Activated naive CD4-positive, alpha-beta T cell treated with anti-CD3 and anti-CD28 coated beads for 36 hours (primary cell): ENCODE results near the gene AIRE. TPM values are rescaled to one million over a fixed set of nuclear protein-coding genes. Genes with fewer than 3 reads are reported as not detected.

Experiments
- CTCF ChIA-PET: fragments of 350-600 bp; sonication (Branson Sonifier 250); formaldehyde crosslinking; loops from one replicate; lab custom pipeline; 2021; ENCODE audit warnings: antibody characterized with exemption; lab: Charles Lee
- DNase-seq: peaks from one replicate; pipeline ENCODE4 v3.0.0-alpha.2; 2020
- H3K27ac Mint-ChIP-seq: one replicate; pipeline ENCODE4 v1.8.0; 2021; ENCODE audit warnings: mild to moderate bottlenecking, mixed read lengths
- H3K27me3 Mint-ChIP-seq: one replicate; pipeline ENCODE4 v1.8.0; 2021; ENCODE audit warnings: low read depth, mixed read lengths
- H3K36me3 Mint-ChIP-seq: one replicate; pipeline ENCODE4 v1.8.0; 2021; ENCODE audit warnings: low read depth, mixed read lengths
- H3K4me1 Mint-ChIP-seq: one replicate; pipeline ENCODE4 v1.8.0; 2021; ENCODE audit warnings: low read depth, mixed read lengths
- H3K4me3 Mint-ChIP-seq: one replicate; pipeline ENCODE4 v1.8.0; 2021; ENCODE audit warnings: mild to moderate bottlenecking, moderate library complexity, mixed read lengths
- H3K9me3 Mint-ChIP-seq: one replicate; pipeline ENCODE4 v1.8.0; 2021; ENCODE audit warnings: mixed read lengths
- intact Hi-C: fragments of 100-400 bp; cut with micrococcal nuclease; formaldehyde crosslinking; loops from one replicate; pipeline ENCODE4 v1.15.1; 2023
- total RNA-seq, 2 experiments: library from RNA; stranded (reverse); gene quantifications; one replicate each; pipeline ENCODE4 v1.2.3, GENCODE V29; 2021

The AIRE gene
- total RNA-seq, 2 experiments from 2014 or later = not detected

- Mint-ChIP-seq H3K4me1 (no peaks in the 10 kb centered on the region), H3K27me3 (no peaks in the 10 kb centered on the region), H3K4me3 (no peak overlapping the region), H3K36me3 (no peaks in the 10 kb centered on the region), H3K9me3 (no peaks in the 10 kb centered on the region), H3K27ac (no peak overlapping the region)
- CTCF ChIA-PET = interaction anchor here (0.6 to 1.0 kb wide), 2 partner anchors 37 to 202 kb away, joined by 3 read pairs; no protein-coding TSS in a partner anchor
- no peak for DNase-seq
- intact Hi-C loops = no loop called here
Observed at GRCh38 chr21:44260066-44260465, 25.6 kb upstream of the AIRE start.

GRCh38 chr21:44260791-44261631 lies 24.7 kb upstream of the AIRE start:
- H3K9me3 Mint-ChIP-seq = no peaks in the 10 kb centered on the region
- H3K27ac Mint-ChIP-seq = no peak overlapping the region
- H3K4me1 Mint-ChIP-seq = no peaks in the 10 kb centered on the region
- intact Hi-C loops = no loop called here
- DNase-seq = no peak
- no peaks in the 10 kb centered on the region for H3K27me3 Mint-ChIP-seq
- CTCF ChIA-PET = interaction anchor here (0.6 to 1.1 kb wide), 3 partner anchors 36 to 90 kb away, joined by 3 to 4 read pairs (median 3); no protein-coding TSS in a partner anchor
- H3K4me3 Mint-ChIP-seq = no peak overlapping the region
- H3K36me3 Mint-ChIP-seq = no peaks in the 10 kb centered on the region

GRCh38 chr21:44261675-44262295 lies 23.9 kb upstream of the AIRE start, which contains the start of gene DNMT3L:
DNMT3L (minus strand) TSS chr21:44261897; CDS start chr21:44261259, 638 bp downstream.
- no peak within 1 kb of the TSS for H3K4me3 Mint-ChIP-seq
- no peaks in the 10 kb centered on the region for H3K36me3 Mint-ChIP-seq
- CTCF ChIA-PET = interaction anchor here (0.6 to 1.1 kb wide), 2 partner anchors 36 to 89 kb away, joined by 3 to 4 read pairs; no protein-coding TSS in a partner anchor
- H3K4me1 Mint-ChIP-seq = no peaks in the 10 kb centered on the region
- H3K9me3 Mint-ChIP-seq = no peaks in the 10 kb centered on the region
- no peaks in the 10 kb centered on the region for H3K27me3 Mint-ChIP-seq
- intact Hi-C loops = no loop called here
- no peak within 1 kb of the TSS for H3K27ac Mint-ChIP-seq
- no peak for DNase-seq

GRCh38 chr21:44262338-44263056 lies 23.2 kb upstream of the AIRE start:
- intact Hi-C loops = no loop called here
- H3K36me3 Mint-ChIP-seq = no peaks in the 10 kb centered on the region
- H3K9me3 Mint-ChIP-seq = no peaks in the 10 kb centered on the region
- no peak for DNase-seq
- no peaks in the 10 kb centered on the region for H3K4me1 Mint-ChIP-seq
- H3K4me3 Mint-ChIP-seq = no peak overlapping the region
- no peaks in the 10 kb centered on the region for H3K27me3 Mint-ChIP-seq
- no peak overlapping the region for H3K27ac Mint-ChIP-seq
- CTCF ChIA-PET = interaction anchor here (1.1 kb wide), 1 partner anchor 35 kb away, joined by 4 read pairs; no protein-coding TSS in a partner anchor

- Mint-ChIP-seq H3K9me3 (no peaks in the 10 kb centered on the region), H3K4me1 (no peaks in the 10 kb centered on the region), H3K27ac (no peak overlapping the region), H3K4me3 (no peak overlapping the region), H3K36me3 (no peaks in the 10 kb centered on the region), H3K27me3 (no peaks in the 10 kb centered on the region)
- CTCF ChIA-PET = no interaction called here
- intact Hi-C loops = no loop called here
- DNase-seq = no peak
Observed at GRCh38 chr21:44263221-44263760, 22.4 kb upstream of the AIRE start.

GRCh38 chr21:44263768-44264167 lies 21.9 kb upstream of the AIRE start:
- no peak overlapping the region for H3K4me3 Mint-ChIP-seq
- H3K9me3 Mint-ChIP-seq = no peaks in the 10 kb centered on the region
- H3K4me1 Mint-ChIP-seq = no peaks in the 10 kb centered on the region
- no peaks in the 10 kb centered on the region for H3K27me3 Mint-ChIP-seq
- no peaks in the 10 kb centered on the region for H3K36me3 Mint-ChIP-seq
- intact Hi-C loops = no loop called here
- CTCF ChIA-PET = interaction anchor here (0.6 kb wide), 1 partner anchor 475 kb away, joined by 3 read pairs; no protein-coding TSS in a partner anchor
- DNase-seq = no peak
- H3K27ac Mint-ChIP-seq = no peak overlapping the region

- Mint-ChIP-seq H3K4me3 (no peak overlapping the region), H3K36me3 (no peaks in the 10 kb centered on the region), H3K27me3 (no peaks in the 10 kb centered on the region), H3K9me3 (no peaks in the 10 kb centered on the region), H3K27ac (no peak overlapping the region), H3K4me1 (no peaks in the 10 kb centered on the region)
- intact Hi-C loops = no loop called here
- CTCF ChIA-PET = interaction anchor here (2.9 kb wide), 1 partner anchor 32 kb away, joined by 7 read pairs; no protein-coding TSS in a partner anchor
- no peak for DNase-seq
Observed at GRCh38 chr21:44265734-44266270, 19.9 kb upstream of the AIRE start.

GRCh38 chr21:44267655-44268142 lies 18.0 kb upstream of the AIRE start:
- Mint-ChIP-seq H3K4me1 (no peaks in the 10 kb centered on the region), H3K9me3 (no peaks in the 10 kb centered on the region), H3K27ac (no peak overlapping the region), H3K27me3 (no peaks in the 10 kb centered on the region), H3K36me3 (no peaks in the 10 kb centered on the region), H3K4me3 (no peak overlapping the region)
- peak; percentile 40 for DNase-seq
- CTCF ChIA-PET = interaction anchor here (0.7 to 2.9 kb wide), 2 partner anchors 9 to 30 kb away, joined by 3 to 7 read pairs; no protein-coding TSS in a partner anchor
- intact Hi-C loops = no loop called here

- no peak for DNase-seq
- Mint-ChIP-seq H3K9me3 (no peaks in the 10 kb centered on the region), H3K36me3 (no peaks in the 10 kb centered on the region), H3K4me3 (no peak overlapping the region), H3K4me1 (no peaks in the 10 kb centered on the region), H3K27me3 (no peaks in the 10 kb centered on the region), H3K27ac (no peak overlapping the region)
- intact Hi-C loops = no loop called here
- CTCF ChIA-PET = interaction anchor here (0.5 kb wide), 1 partner anchor 176 kb away, joined by 4 read pairs; no protein-coding TSS in a partner anchor
Observed at GRCh38 chr21:44269090-44269489, 16.6 kb upstream of the AIRE start.

- Mint-ChIP-seq H3K9me3 (no peaks in the 10 kb centered on the region), H3K36me3 (no peaks in the 10 kb centered on the region), H3K27me3 (no peaks in the 10 kb centered on the region), H3K4me3 (no peak overlapping the region), H3K27ac (no peak overlapping the region), H3K4me1 (no peaks in the 10 kb centered on the region)
- CTCF ChIA-PET = no interaction called here
- intact Hi-C loops = no loop called here
- no peak for DNase-seq
Observed at GRCh38 chr21:44271558-44272283, 14.0 kb upstream of the AIRE start.

- no peak for DNase-seq
Observed at GRCh38 chr21:44272284-44272858, 13.3 kb upstream of the AIRE start.

More at GRCh38 chr21:44272284-44272858, 13.3 kb upstream of the AIRE start:
- Mint-ChIP-seq H3K27me3 (no peaks in the 10 kb centered on the region), H3K36me3 (no peaks in the 10 kb centered on the region), H3K4me1 (peaks cover 4% of the 10 kb centered on the region), H3K9me3 (no peaks in the 10 kb centered on the region), H3K27ac (no peak overlapping the region), H3K4me3 (no peak overlapping the region)
- CTCF ChIA-PET = no interaction called here
- intact Hi-C loops = no loop called here
